HAP-1 (cell line): ENCODE data around the gene MAGOH.
"Not testable (repeated sequence)": the region's sequence is repeated elsewhere in the genome, so short reads cannot be mapped to it uniquely, and the experiment has no call there.

Experiments used
- DNase-seq, 2 experiments: peaks; one replicate each; pipeline ENCODE4 v3.0.0-alpha.2; 2016 to 2020; ENCODE audit warnings: low spot score in 2 of 2
- H3K27me3 ChIP-seq: fragments of 250-450 bp; sonication (Bioruptor Pico); 2 replicates; pipeline ENCODE4 v1.5.1; 2020; ENCODE audit warnings: low read depth, mild to moderate bottlenecking, moderate library complexity
- H3K36me3 ChIP-seq: fragments of 250-450 bp; sonication (Bioruptor Pico); replicated peaks from 2 replicates; pipeline ENCODE4 v1.5.1; 2020; ENCODE audit warnings: mild to moderate bottlenecking
- H3K4me1 ChIP-seq: fragments of 250-450 bp; sonication (Bioruptor Pico); 2 replicates; pipeline ENCODE4 v1.5.1; 2020; ENCODE audit warnings: mild to moderate bottlenecking
- H3K4me3 ChIP-seq: fragments of 250-450 bp; sonication (Bioruptor Pico); 2 replicates; pipeline ENCODE4 v1.5.1; 2020; ENCODE audit warnings: mild to moderate bottlenecking, moderate library complexity
- H3K9me3 ChIP-seq: fragments of 250-450 bp; sonication (Bioruptor Pico); 2 replicates; pipeline ENCODE4 v1.5.1; 2020; ENCODE audit warnings: mild to moderate bottlenecking, moderate library complexity
- in situ Hi-C: fragments of 300-500 bp; cut with MboI; formaldehyde crosslinking; loops from 3 replicates; pipeline ENCODE4 v1.14.3; 2020; ENCODE audit warnings: low sequenced_read_pairs, inconsistent platforms, mixed read lengths

MAGOH gene

DNA sequence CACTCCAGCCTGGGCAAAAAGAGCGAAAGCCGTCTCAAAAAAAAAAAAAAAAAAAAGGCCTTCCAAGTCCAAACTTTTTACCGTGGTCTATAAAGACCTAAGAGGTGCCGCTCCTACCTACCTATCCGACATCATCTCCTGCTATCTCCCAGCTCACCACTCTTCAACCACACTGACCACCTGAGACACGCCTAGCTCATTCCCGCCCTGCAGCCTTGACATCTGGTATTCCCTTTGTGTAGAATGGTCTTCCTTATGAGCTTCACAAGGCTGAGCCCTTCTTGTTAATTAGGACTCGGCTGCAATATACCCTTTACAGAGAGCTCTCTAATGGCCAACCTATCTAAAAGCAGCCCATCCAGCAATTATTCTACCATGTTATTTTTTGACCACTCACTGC, 680 bp downstream of the MAGOH start:
- Histone ChIP-seq H3K4me3 (peak overlapping the region; percentile 93), H3K27me3 (no peaks in the 10 kb centered on the region), H3K9me3 (no peaks in the 10 kb centered on the region), H3K36me3 (peaks cover 30% of the 10 kb centered on the region), H3K4me1 (peaks cover 6% of the 10 kb centered on the region)
- in situ Hi-C loops = no loop called here
- DNase-seq = no peak

DNA sequence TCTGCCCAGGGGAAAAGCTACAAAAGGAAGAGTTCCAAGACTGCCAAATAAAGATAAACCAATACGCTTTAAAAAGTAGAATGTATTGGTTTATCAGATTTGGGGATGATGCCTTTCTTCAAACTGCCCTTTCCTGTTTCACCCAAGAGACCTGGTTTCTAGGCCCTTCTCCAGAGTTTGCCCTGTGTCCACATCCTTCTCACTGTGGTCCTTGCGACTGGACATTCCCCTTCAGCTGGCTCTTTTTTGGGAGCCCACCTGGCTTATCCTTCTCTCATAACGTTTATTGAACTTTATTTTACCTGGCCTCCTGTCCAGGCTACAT, 17.4 kb downstream of the MAGOH start:
- no peaks in the 10 kb centered on the region for H3K36me3 ChIP-seq
- DNase-seq = no peak
- H3K4me3 ChIP-seq = peak overlapping the region; percentile 73
- peaks cover 3% of the 10 kb centered on the region; the same call in 1 of the 2 replicates for H3K4me1 ChIP-seq
- no peaks in the 10 kb centered on the region for H3K9me3 ChIP-seq
- in situ Hi-C loops = no loop called here
- no peaks in the 10 kb centered on the region for H3K27me3 ChIP-seq

DNA sequence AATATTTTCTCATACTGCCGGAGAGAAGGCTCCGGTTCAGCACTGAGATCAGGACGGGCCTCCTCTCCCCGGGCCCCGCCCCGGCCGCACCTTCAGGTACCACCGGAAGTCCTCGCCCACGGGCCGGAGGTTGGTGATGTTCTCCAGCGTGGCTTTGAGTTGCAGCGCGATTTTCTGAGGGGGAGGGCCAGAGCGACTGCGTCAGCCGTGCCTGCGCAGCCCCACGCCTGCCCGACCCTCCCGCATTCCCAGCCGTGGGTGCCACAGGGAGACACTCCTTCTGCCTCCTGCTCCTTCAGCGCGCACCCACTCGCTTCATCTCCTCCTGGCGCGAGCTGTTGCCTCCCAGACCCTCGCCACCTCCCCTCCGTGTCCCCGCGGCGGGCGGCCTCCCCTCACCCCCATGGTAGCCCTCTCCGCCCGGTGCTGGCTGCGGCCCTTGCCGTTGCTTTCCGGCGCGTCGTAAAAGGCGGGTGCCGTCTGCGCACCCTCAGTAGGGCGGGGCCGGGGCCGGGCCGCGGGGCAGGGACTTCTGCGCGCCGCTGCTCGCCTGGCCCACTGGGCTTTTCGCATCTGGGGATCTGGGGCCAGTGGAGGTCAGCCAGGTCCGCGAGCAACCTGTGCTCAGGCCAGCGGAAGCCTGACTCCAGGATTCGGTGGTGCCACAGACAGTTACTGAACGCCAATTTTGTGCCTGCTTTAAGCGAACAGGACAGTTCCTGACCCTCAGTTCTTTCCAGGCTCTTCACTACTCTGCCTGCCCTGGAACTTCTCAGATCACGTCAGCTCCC, 18.0 kb downstream of the MAGOH start, which contains the start of gene CZIB:
Gene CZIB (minus strand): TSS at position 464 of the 791 bp plus-strand sequence. CDS start 59 bp downstream, at position 405.
- in situ Hi-C loops = no loop called here
- Histone ChIP-seq H3K36me3 (no peaks in the 10 kb centered on the region), H3K4me3 (peak within 1 kb of the TSS; percentile 73), H3K9me3 (no peaks in the 10 kb centered on the region), H3K4me1 (peaks cover 3% of the 10 kb centered on the region; the same call in 1 of the 2 replicates), H3K27me3 (no peaks in the 10 kb centered on the region)
- DNase-seq = peak; percentile 88 to 96

DNA sequence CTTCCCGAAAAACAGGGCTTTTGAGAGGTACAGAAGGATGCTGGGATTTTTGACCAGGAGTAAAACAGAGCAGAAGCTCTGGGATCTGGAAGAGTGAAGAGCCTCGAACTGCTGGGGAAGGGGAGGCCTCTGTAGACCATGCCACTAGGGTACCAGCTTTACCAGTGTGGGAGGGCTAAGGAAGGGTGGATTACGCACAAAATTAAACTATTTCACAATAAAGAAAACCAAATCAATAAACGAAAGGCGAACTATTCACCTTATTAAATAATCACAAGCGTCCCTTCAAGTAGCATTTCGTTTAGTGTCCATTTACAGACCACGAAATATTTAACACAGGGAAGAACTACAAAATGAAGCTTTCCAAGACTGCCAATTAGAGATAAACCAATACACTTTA, 18.6 kb downstream of the MAGOH start:
- DNase-seq = no peak
- Histone ChIP-seq H3K4me1 (peaks cover 3% of the 10 kb centered on the region; the same call in 1 of the 2 replicates), H3K9me3 (no peaks in the 10 kb centered on the region), H3K36me3 (no peaks in the 10 kb centered on the region), H3K27me3 (no peaks in the 10 kb centered on the region), H3K4me3 (peak overlapping the region; percentile 73)
- in situ Hi-C loops = no loop called here

DNA sequence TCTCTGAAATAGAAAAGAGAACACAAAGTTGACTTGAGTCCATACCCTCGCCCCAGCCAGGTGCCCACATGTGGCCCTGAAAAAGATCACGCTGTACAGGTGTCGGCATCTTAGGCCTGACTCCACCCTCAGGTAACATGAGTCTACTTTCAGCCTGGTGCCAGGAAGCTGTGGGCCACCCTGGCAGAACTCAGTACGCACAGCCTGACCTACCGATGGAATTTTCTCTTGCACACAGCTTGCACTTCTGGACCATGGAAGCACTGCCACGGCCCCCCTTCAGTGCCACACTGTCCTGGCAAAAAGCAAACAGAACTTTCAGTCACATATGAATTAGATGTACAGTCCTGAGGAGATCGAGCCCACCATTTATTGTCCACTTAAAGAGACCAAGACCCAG, 20.1 kb downstream of the MAGOH start:
- in situ Hi-C loops = no loop called here

DNA sequence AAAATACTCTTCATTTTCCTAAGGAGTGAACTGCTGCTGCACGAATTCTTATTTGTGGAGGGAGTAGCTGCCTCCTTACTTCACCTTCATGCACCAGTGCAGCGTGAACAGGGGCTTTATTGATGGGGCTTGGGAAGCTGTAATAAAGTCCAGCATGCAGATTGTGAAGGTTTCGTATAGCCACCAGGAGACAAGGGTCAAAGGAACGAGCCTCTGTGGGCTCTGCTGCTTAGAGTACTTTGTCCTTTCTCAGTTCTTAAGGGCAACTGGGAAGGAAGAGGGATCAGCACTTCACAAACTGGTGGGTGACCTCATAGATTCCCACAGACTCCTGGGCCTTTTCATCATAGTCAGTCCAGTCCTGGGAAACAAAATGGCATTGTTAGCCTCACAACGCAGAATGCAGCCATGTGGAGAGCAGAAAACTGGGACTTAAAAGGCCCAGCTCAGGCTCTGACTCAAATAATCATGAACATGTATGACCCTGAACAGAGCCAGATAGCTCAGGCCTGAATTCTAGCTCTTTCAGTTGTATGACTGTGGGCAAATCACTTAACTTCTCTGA, 23.9 kb downstream of the MAGOH start:
- Histone ChIP-seq H3K4me3 (no peak overlapping the region), H3K4me1 (no peaks in the 10 kb centered on the region), H3K36me3 (peaks cover 35% of the 10 kb centered on the region), H3K9me3 (no peaks in the 10 kb centered on the region), H3K27me3 (no peaks in the 10 kb centered on the region)
- in situ Hi-C loops = no loop called here
- DNase-seq = no peak

More for the DNA sequence above, 20.1 kb downstream of the MAGOH start:
- no peaks in the 10 kb centered on the region for H3K27me3 ChIP-seq
- H3K4me3 ChIP-seq = no peak overlapping the region
- no peaks in the 10 kb centered on the region for H3K9me3 ChIP-seq
- no peak for DNase-seq
- H3K36me3 ChIP-seq = peaks cover 14% of the 10 kb centered on the region
- H3K4me1 ChIP-seq = peaks cover 3% of the 10 kb centered on the region; the same call in 1 of the 2 replicates

DNA sequence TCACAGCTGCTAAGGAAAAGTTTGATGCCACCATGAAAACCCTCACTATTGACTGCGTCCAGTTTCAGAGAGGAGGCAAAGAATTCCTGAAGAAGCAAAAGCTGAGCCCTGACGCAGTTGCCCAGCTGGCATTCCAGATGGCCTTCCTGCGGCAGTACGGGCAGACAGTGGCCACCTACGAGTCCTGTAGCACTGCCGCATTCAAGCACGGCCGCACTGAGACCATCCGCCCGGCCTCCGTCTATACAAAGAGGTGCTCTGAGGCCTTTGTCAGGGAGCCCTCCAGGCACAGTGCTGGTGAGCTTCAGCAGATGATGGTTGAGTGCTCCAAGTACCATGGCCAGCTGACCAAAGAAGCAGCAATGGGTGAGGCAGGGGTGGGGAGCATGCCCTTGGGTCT, 27.4 kb downstream of the MAGOH start:
- in situ Hi-C loops = no loop called here
- no peaks in the 10 kb centered on the region for H3K27me3 ChIP-seq
- H3K4me3 ChIP-seq = no peak overlapping the region
- peaks cover 50% of the 10 kb centered on the region for H3K36me3 ChIP-seq
- peaks cover 11% of the 10 kb centered on the region for H3K9me3 ChIP-seq
- no peaks in the 10 kb centered on the region for H3K4me1 ChIP-seq
- DNase-seq = no peak

DNA sequence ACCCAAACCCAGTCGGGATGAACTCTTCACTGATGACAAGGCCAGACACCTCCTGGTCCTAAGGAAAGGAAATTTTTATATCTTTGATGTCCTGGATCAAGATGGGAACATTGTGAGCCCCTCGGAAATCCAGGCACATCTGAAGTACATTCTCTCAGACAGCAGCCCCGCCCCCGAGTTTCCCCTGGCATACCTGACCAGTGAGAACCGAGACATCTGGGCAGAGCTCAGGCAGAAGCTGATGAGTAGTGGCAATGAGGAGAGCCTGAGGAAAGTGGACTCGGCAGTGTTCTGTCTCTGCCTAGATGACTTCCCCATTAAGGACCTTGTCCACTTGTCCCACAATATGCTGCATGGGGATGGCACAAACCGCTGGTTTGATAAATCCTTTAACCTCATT, 28.0 kb downstream of the MAGOH start:
- Histone ChIP-seq H3K4me3 (no peak overlapping the region), H3K36me3 (peaks cover 55% of the 10 kb centered on the region), H3K4me1 (no peaks in the 10 kb centered on the region), H3K27me3 (no peaks in the 10 kb centered on the region), H3K9me3 (peaks cover 14% of the 10 kb centered on the region)
- DNase-seq = no peak
- in situ Hi-C loops = no loop called here

DNA sequence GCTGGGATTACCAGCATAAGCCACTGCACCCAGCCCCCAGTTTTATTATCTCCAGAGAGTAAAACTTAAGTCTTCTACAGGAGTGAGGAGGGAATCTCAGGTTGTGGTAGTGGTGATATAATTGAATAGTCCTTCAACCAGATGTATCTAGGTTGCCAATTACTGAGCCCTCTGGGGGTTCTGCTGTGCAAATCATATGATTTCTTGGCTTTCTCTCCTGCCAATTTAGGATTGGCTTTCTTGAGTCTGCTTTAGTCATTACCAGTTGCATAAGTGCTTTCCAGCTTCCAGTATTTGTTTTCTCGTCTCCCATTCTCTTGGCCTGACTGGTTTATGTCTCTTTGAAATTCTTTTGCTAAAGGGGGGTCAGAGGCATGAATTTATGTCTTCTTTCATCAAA, 30.6 kb downstream of the MAGOH start:
- H3K4me1 ChIP-seq = no peaks in the 10 kb centered on the region
- no peak for DNase-seq
- in situ Hi-C loops = no loop called here
- no peaks in the 10 kb centered on the region for H3K27me3 ChIP-seq
- no peak overlapping the region for H3K4me3 ChIP-seq
- H3K36me3 ChIP-seq = peaks cover 59% of the 10 kb centered on the region
- H3K9me3 ChIP-seq = peaks cover 14% of the 10 kb centered on the region

DNA sequence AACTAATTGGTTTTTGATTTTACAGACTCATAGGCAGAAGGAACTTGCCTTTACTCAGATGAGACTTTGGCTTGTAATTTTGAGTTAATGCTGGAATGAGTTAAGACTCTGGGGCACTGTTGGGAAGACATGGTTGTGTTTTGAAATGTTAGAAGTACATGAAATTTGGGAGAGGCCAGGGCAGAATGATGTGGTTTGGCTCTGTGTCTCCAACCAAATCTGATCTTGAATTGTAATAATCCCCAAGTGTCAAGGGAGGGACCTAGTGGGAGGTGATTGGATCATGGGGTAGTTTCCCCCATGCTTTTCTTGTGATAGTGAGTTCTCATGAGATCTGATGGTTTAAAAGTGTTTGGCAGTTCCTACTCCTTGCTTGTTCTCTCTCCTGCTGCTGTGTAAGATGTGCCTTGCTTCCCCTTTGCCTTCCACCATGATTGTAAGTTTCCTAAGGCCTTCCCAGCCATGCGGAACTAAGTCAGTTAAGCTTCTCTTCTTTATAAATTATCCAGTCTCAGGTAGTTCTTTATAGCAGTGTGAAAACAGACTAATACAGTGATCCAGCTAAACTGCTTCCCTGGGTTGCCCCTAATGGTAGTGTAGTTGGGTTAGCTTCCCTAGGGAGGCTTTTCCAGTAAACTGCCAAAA, 31.5 kb downstream of the MAGOH start:
- peaks cover 66% of the 10 kb centered on the region for H3K36me3 ChIP-seq
- H3K4me3 ChIP-seq = no peak overlapping the region
- no peaks in the 10 kb centered on the region for H3K4me1 ChIP-seq
- peaks cover 14% of the 10 kb centered on the region for H3K9me3 ChIP-seq
- H3K27me3 ChIP-seq = no peaks in the 10 kb centered on the region
- in situ Hi-C loops = no loop called here
- DNase-seq = no peak

DNA sequence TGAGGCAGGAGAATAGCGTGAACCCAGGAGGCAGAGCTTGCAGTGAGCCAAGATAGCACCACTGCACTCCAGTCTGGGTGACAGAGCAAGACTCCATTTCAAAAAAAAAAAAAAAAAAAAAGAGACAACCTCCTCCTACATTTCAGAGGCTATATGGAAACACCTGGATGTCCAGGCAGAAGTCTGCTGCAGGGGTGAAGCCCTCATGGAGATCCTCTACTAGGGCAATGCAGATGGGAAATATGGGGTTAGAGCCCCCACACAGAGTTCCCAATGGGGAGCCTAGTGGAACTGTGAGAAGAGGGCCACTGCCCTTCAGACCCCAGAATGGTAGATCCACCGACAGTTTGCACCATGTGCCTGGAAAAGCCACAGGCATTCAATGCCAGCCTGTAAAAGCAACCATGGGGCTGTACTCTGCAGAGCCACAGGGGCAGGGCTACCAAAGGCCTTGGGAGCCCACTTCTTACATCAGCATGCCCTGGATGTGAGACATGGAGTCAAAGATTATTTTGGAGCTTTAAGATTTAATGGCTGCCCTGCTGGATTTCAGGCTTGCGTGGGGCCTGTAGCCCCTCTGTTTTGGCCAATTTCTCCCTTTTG, 32.1 kb downstream of the MAGOH start:
- H3K4me3 ChIP-seq, in situ Hi-C loops, H3K4me1 ChIP-seq, H3K27me3 ChIP-seq: not testable (repeated sequence)
- Histone ChIP-seq H3K9me3 (peaks cover 14% of the 10 kb centered on the region), H3K36me3 (peaks cover 71% of the 10 kb centered on the region)
- DNase-seq = peak in 1 of 2 experiments; percentile 27

DNA sequence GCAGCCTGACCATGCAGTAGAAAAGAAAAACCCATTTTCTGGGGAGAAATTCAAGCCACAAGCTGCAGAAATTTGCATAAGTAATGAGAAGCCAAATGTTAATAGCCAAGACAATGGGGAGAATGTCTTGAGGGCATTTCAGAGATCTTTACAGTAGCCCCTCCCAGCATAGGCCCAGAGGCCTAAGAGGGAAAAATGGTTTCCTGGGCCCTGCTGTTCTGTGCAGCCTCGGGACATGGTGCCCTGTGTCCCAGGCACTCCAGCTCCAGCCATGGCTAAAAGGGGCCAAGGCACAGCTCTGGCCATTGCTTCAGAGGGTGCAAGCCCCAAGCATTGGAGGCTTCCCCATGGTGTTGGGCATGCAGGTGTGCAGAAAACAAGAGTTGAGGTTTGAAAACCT, 32.8 kb downstream of the MAGOH start:
- H3K9me3 ChIP-seq = peaks cover 14% of the 10 kb centered on the region
- H3K4me1 ChIP-seq, H3K4me3 ChIP-seq, H3K27me3 ChIP-seq, DNase-seq, in situ Hi-C loops: not testable (repeated sequence)
- peaks cover 66% of the 10 kb centered on the region for H3K36me3 ChIP-seq

DNA sequence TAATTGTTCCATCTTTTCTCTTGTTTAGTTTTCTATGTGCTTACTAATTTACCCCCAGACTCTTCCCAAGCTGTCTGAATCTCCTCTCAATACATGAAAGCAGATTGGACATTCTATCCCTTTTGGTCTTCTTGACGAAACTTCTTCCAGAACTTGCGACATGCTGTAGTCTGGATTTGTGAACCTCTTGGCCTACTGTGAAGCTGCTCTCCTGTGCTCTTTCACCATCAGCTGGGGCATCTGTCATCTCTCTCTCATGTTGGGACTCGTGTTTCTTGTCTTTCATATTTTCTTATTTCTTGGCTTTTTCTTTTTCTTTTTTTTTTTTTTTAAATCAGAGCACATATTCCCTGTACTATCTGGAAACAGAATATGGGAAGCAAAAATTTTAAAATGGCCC, 34.9 kb downstream of the MAGOH start:
- in situ Hi-C loops = no loop called here
- Histone ChIP-seq H3K4me1 (no peaks in the 10 kb centered on the region), H3K4me3 (no peak overlapping the region), H3K9me3 (peaks cover 14% of the 10 kb centered on the region), H3K27me3 (no peaks in the 10 kb centered on the region), H3K36me3 (peaks cover 58% of the 10 kb centered on the region)
- no peak for DNase-seq

DNA sequence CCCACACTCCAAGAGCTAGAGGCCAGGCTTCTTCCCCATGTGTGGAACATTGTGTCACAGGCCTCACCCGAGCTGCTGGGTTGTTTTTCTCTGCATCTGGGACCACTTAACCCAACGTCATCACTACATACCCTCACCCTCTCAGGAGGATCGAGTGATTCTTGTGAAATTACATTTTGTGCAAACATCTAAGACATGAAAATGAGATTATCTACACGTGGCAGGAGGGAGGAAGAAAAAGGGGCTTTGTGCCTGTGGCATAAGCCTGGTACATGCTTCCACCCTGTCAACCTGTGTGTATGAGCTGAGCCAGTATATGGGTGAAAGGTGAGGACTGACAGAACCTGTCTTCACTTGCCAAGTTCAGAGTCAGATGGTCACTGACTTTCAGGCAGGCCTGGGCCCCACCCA, 40.1 kb downstream of the MAGOH start:
- Histone ChIP-seq H3K4me1 (peaks cover 8% of the 10 kb centered on the region), H3K4me3 (no peak overlapping the region), H3K27me3 (no peaks in the 10 kb centered on the region), H3K9me3 (no peaks in the 10 kb centered on the region), H3K36me3 (peaks cover 29% of the 10 kb centered on the region)
- in situ Hi-C loops = loop anchor here (25.0 kb wide), 1 partner anchor 286 kb away; the partner anchor contains the start of gene ECHDC2
- no peak for DNase-seq
